Ovary (tissue), 3 donors: ENCODE measurements around the gene ETV6.

ENCODE experiments used
- CTCF ChIP-seq, 3 donors: fragments of 450-650 bp in 2 of 3; fragments of 200-600 bp in 1 of 3; IDR thresholded peaks; one replicate each; pipeline versions ENCODE4 v1.5.1 to v1.8.0; 2016 to 2022; ENCODE audit warnings: antibody characterized with exemption in 3 of 3, mild to moderate bottlenecking in 1 of 3
- EP300 ChIP-seq: sonication (generic); formaldehyde crosslinking; IDR thresholded peaks from one replicate; pipeline ENCODE4 v1.6.1; 2017; ENCODE audit warnings: antibody characterized with exemption
- donor health status: DM: no; HTN: no; CAD: no.

- TF ChIP-seq CTCF (IDR thresholded peaks at IDR 0.05): no peak
- TF ChIP-seq EP300: no peak
Measured at GRCh38 chr12:11849757-11850504, 200.5 kb downstream of the ETV6 start.
